Gastroesophageal sphincter (tissue), 3 donors: Measurements from ENCODE around the gene C6orf58.

ENCODE experiments used
- POLR2A ChIP-seq, 2 donors: fragments of 450-650 bp; IDR thresholded peaks; one replicate each; pipeline ENCODE4 v1.6.1; 2017; ENCODE audit warnings: antibody characterized with exemption in 2 of 2, mild to moderate bottlenecking in 2 of 2, moderate library complexity in 1 of 2
- POLR2AphosphoS5 ChIP-seq: sonication (generic); formaldehyde crosslinking; IDR thresholded peaks from one replicate; pipeline ENCODE4 v1.6.1; 2017; ENCODE audit warnings: antibody characterized with exemption
- TF ChIP-seq, protein P1 (sequence below), 4 experiments: fragments of 200-600 bp in 2 of 4; fragments of 450-650 bp in 2 of 4; sonication (generic) in 1 of 4; IDR thresholded peaks; one replicate each; pipeline ENCODE4 v1.5.1; 2017 to 2019; ENCODE audit warnings: antibody characterized with exemption in 4 of 4, mild to moderate bottlenecking in 2 of 4, moderate library complexity in 2 of 4

DNA sequence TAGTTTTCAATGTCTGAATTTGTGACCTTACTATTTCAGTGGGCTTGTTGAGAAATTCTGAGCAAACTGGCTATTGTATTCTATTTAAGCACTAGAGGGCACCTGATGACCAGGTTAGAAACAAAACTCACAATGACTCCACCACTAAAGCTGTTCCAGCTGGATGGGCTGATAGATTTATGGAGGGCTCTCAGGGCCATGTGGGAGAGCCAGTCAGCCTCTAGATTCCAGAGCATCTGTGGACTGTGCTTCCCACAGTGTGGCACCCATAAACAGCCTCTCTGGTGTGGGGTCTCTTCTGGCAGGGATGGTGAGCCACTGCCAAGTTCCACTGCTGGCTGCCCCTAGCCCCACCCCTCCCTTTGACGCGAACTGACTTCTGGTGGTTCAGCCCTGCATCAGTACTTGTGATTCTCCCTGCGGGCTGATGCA, 29.2 kb downstream of the C6orf58 start:
- TF ChIP-seq, protein P1, sequence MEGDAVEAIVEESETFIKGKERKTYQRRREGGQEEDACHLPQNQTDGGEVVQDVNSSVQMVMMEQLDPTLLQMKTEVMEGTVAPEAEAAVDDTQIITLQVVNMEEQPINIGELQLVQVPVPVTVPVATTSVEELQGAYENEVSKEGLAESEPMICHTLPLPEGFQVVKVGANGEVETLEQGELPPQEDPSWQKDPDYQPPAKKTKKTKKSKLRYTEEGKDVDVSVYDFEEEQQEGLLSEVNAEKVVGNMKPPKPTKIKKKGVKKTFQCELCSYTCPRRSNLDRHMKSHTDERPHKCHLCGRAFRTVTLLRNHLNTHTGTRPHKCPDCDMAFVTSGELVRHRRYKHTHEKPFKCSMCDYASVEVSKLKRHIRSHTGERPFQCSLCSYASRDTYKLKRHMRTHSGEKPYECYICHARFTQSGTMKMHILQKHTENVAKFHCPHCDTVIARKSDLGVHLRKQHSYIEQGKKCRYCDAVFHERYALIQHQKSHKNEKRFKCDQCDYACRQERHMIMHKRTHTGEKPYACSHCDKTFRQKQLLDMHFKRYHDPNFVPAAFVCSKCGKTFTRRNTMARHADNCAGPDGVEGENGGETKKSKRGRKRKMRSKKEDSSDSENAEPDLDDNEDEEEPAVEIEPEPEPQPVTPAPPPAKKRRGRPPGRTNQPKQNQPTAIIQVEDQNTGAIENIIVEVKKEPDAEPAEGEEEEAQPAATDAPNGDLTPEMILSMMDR (IDR thresholded peaks at IDR 0.05), result no peak
- no peak for TF ChIP-seq POLR2A (IDR thresholded peaks at IDR 0.05)
- TF ChIP-seq POLR2AphosphoS5, result no peak
